ENCODE measurements around the gene SNAI3. TPM values are rescaled to one million over a fixed set of nuclear protein-coding genes. Genes with fewer than 3 reads are reported as not detected.
A peak's percentile ranks its signal among the peaks of the same experiment; 100 is the strongest.

Gene SNAI3
- total and polyA plus RNA-seq, 9 of the 15 experiments (the other 6 are each of a cell fraction or from before 2014, with no cell fraction given), result 0.04 to 4.1 (median 0.80) TPM; not detected in 1

DNA sequence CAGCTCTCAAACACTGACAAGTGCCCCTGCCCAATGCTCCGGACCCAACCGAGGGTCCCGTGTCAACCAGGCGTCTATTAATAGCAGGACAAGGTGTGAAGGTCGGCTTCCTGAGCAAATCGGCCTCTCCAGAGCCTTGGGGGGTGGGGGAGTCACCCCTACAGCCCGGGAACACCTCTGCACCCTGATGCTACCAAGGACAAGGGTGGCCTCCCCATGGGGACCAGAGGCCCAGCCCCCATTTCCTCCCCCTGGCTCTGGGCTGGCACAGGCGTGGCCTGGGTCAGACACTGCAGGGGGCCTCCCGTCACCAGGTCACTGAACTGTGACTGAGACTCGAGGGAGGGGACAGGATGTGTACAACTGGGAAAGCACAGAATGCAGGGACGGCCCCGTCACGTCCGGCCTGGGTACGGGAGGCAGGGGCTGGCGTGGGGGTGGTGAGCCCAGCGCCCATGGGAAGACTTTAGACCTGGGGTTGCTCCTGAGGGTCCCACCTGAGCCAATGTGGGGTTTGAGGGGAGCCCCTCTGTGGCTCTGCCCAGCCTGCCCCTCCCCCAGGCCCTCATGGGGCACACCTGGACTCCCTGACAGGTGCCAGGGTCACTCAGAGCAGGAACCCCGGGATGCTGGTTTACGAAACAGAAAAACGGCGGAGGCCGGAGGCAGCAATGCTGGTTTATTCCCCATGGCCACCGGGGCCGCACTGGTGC is 34.9 kb downstream of the SNAI3 start (continued):
- TF ChIP-seq, protein P1, sequence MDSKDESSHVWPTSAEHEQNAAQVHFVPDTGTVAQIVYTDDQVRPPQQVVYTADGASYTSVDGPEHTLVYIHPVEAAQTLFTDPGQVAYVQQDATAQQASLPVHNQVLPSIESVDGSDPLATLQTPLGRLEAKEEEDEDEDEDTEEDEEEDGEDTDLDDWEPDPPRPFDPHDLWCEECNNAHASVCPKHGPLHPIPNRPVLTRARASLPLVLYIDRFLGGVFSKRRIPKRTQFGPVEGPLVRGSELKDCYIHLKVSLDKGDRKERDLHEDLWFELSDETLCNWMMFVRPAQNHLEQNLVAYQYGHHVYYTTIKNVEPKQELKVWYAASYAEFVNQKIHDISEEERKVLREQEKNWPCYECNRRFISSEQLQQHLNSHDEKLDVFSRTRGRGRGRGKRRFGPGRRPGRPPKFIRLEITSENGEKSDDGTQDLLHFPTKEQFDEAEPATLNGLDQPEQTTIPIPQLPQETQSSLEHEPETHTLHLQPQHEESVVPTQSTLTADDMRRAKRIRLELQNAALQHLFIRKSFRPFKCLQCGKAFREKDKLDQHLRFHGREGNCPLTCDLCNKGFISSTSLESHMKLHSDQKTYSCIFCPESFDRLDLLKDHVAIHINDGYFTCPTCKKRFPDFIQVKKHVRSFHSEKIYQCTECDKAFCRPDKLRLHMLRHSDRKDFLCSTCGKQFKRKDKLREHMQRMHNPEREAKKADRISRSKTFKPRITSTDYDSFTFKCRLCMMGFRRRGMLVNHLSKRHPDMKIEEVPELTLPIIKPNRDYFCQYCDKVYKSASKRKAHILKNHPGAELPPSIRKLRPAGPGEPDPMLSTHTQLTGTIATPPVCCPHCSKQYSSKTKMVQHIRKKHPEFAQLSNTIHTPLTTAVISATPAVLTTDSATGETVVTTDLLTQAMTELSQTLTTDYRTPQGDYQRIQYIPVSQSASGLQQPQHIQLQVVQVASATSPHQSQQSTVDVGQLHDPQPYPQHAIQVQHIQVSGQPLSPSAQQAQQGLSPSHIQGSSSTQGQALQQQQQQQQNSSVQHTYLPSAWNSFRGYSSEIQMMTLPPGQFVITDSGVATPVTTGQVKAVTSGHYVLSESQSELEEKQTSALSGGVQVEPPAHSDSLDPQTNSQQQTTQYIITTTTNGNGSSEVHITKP (IDR thresholded peaks at IDR 0.05; ENCODE audit: partially characterized antibody), result peak; percentile 57
- TF ChIP-seq, protein P2, sequence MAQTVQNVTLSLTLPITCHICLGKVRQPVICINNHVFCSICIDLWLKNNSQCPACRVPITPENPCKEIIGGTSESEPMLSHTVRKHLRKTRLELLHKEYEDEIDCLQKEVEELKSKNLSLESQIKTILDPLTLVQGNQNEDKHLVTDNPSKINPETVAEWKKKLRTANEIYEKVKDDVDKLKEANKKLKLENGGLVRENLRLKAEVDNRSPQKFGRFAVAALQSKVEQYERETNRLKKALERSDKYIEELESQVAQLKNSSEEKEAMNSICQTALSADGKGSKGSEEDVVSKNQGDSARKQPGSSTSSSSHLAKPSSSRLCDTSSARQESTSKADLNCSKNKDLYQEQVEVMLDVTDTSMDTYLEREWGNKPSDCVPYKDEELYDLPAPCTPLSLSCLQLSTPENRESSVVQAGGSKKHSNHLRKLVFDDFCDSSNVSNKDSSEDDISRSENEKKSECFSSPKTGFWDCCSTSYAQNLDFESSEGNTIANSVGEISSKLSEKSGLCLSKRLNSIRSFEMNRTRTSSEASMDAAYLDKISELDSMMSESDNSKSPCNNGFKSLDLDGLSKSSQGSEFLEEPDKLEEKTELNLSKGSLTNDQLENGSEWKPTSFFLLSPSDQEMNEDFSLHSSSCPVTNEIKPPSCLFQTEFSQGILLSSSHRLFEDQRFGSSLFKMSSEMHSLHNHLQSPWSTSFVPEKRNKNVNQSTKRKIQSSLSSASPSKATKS (CRISPR knock-in tag; IDR thresholded peaks at IDR 0.05), result no peak
- TF ChIP-seq, protein P3, sequence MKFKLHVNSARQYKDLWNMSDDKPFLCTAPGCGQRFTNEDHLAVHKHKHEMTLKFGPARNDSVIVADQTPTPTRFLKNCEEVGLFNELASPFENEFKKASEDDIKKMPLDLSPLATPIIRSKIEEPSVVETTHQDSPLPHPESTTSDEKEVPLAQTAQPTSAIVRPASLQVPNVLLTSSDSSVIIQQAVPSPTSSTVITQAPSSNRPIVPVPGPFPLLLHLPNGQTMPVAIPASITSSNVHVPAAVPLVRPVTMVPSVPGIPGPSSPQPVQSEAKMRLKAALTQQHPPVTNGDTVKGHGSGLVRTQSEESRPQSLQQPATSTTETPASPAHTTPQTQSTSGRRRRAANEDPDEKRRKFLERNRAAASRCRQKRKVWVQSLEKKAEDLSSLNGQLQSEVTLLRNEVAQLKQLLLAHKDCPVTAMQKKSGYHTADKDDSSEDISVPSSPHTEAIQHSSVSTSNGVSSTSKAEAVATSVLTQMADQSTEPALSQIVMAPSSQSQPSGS (CRISPR knock-in tag; IDR thresholded peaks at IDR 0.05), result no peak
- TF ChIP-seq ZNF41 (CRISPR knock-in tag; conservative IDR thresholded peaks at IDR 0.05) (no peak), CTBP1 (IDR thresholded peaks at IDR 0.05; ENCODE audit: borderline replicate concordance) (peak; percentile 38; the same call in 1 of the 2 replicates), ZFP30 (CRISPR knock-in tag; IDR thresholded peaks at IDR 0.05; ENCODE audit: borderline replicate concordance) (no peak), ZNF830 (CRISPR knock-in tag; IDR thresholded peaks at IDR 0.05) (no peak), FOS (IDR thresholded peaks at IDR 0.05; ENCODE audit: extremely low read depth, insufficient read length) (no peak), ZEB2 (IDR thresholded peaks at IDR 0.05) (no peak), NCOA6 (IDR thresholded peaks at IDR 0.05) (no peak), DNMT1 (IDR thresholded peaks at IDR 0.05) (no peak), ZFX (CRISPR knock-in tag; IDR thresholded peaks at IDR 0.05) (no peak), STAT5B (CRISPR knock-in tag; IDR thresholded peaks at IDR 0.05) (no peak), MTF1 (CRISPR knock-in tag; IDR thresholded peaks at IDR 0.05; ENCODE audit: borderline replicate concordance) (0 out of 2 replicates have a peak, but pooled peaks have one; percentile 42), ESRRA (IDR thresholded peaks at IDR 0.05; ENCODE audit: borderline replicate concordance, low read depth) (no peak; the same call in 1 of the 2 replicates), PHTF2 (CRISPR knock-in tag; IDR thresholded peaks at IDR 0.05) (no peak), SAFB (IDR thresholded peaks at IDR 0.05; ENCODE audit: borderline replicate concordance, low read depth, low read length) (no peak)
- TF ChIP-seq, protein P4, sequence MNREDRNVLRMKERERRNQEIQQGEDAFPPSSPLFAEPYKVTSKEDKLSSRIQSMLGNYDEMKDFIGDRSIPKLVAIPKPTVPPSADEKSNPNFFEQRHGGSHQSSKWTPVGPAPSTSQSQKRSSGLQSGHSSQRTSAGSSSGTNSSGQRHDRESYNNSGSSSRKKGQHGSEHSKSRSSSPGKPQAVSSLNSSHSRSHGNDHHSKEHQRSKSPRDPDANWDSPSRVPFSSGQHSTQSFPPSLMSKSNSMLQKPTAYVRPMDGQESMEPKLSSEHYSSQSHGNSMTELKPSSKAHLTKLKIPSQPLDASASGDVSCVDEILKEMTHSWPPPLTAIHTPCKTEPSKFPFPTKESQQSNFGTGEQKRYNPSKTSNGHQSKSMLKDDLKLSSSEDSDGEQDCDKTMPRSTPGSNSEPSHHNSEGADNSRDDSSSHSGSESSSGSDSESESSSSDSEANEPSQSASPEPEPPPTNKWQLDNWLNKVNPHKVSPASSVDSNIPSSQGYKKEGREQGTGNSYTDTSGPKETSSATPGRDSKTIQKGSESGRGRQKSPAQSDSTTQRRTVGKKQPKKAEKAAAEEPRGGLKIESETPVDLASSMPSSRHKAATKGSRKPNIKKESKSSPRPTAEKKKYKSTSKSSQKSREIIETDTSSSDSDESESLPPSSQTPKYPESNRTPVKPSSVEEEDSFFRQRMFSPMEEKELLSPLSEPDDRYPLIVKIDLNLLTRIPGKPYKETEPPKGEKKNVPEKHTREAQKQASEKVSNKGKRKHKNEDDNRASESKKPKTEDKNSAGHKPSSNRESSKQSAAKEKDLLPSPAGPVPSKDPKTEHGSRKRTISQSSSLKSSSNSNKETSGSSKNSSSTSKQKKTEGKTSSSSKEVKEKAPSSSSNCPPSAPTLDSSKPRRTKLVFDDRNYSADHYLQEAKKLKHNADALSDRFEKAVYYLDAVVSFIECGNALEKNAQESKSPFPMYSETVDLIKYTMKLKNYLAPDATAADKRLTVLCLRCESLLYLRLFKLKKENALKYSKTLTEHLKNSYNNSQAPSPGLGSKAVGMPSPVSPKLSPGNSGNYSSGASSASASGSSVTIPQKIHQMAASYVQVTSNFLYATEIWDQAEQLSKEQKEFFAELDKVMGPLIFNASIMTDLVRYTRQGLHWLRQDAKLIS (CRISPR knock-in tag; IDR thresholded peaks at IDR 0.05), result no peak

Measured in K562 (cell line).